ENCODE data around the gene SAMD5. TPM values are rescaled to one million over a fixed set of nuclear protein-coding genes. Genes with fewer than 3 reads are reported as not detected.

SAMD5 gene
- total and polyA plus RNA-seq, 2 experiments from 2014 or later: 0.03 TPM; not detected in 1

- no peak for TF ChIP-seq CREB1 (CRISPR knock-in tag; IDR thresholded peaks at IDR 0.05; ENCODE audit: low read depth)
- TF ChIP-seq EZH2phosphoT487 (IDR thresholded peaks at IDR 0.05; ENCODE audit: unreplicated experiment): no peak
- TF ChIP-seq STAT1 (IDR thresholded peaks at IDR 0.05; ENCODE audit: unreplicated experiment): no peak
Observed at GRCh38 chr6:147544420-147544819, 35.9 kb downstream of the SAMD5 start (continued).

DNA sequence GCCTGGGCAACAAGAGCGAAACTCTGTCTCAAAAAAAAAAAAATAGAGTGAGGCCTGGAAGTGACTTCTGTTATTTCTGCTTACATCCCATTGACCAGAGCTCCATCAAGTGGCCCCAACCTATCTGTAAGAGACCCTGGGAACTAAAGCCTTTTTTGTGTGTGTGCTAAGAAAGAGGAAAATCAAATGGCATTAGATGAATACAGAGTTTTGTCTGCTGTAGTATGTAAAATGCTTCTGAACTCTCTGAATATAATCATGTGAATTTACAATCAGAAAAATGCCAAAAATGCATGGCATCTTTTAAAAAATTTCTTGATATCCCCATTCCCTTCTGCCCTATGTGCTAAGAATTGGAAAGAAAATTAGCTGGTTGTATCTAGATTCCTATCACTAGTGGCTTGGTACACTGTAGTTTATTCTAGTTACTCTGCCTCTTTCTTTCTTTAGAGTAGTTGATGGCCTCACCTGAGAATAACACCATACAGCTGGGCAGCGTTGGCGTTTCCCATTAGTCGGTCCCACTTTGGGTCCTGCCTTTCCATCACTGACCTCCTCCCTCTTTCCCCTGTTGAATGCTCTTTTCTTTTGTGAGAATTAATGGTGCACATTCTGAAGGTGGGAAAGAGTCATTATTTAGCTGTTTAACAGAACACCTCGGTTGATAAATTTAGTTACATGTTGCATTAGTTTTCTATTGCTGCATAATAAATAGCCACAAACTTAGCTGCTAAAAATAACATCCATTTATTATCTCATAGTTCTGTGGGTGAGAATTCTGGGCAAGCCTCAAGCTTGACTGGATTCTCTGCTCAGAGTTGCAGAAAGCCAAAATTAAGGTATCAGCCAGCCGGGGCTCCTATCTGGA lies 38.2 kb downstream of the SAMD5 start:
- Histone ChIP-seq H3K36me3 (ENCODE audit: insufficient read depth) (no peaks in the 10 kb centered on the region), H3F3A (replicated peaks; ENCODE audit: low read depth) (no peaks in the 10 kb centered on the region), H3K9me2 (ENCODE audit: insufficient read depth) (no peaks in the 10 kb centered on the region), H3K4me3 (no peak overlapping the region), H3K79me2 (replicated peaks; ENCODE audit: insufficient read depth) (no peaks in the 10 kb centered on the region), H2AFZ (no peak overlapping the region), H3K27me3 (ENCODE audit: insufficient read depth) (no peaks in the 10 kb centered on the region), H3K27ac (ENCODE audit: low read depth) (no peak overlapping the region), H3K4me1 (ENCODE audit: insufficient read depth) (peaks cover 4% of the 10 kb centered on the region; the same call in 1 of the 2 replicates), H3K4me2 (no peak overlapping the region), H4K20me1 (replicated peaks; ENCODE audit: insufficient read depth) (no peaks in the 10 kb centered on the region)
- no peak overlapping the region for H3K27ac Mint-ChIP-seq
- H3K4me3 Mint-ChIP-seq: no peak overlapping the region
- peaks cover 13% of the 10 kb centered on the region for H3K9me3 Mint-ChIP-seq
- ATAC-seq: no peak
- TF ChIP-seq EZH2phosphoT487 (IDR thresholded peaks at IDR 0.05; ENCODE audit: unreplicated experiment): no peak
- TF ChIP-seq, protein P1, sequence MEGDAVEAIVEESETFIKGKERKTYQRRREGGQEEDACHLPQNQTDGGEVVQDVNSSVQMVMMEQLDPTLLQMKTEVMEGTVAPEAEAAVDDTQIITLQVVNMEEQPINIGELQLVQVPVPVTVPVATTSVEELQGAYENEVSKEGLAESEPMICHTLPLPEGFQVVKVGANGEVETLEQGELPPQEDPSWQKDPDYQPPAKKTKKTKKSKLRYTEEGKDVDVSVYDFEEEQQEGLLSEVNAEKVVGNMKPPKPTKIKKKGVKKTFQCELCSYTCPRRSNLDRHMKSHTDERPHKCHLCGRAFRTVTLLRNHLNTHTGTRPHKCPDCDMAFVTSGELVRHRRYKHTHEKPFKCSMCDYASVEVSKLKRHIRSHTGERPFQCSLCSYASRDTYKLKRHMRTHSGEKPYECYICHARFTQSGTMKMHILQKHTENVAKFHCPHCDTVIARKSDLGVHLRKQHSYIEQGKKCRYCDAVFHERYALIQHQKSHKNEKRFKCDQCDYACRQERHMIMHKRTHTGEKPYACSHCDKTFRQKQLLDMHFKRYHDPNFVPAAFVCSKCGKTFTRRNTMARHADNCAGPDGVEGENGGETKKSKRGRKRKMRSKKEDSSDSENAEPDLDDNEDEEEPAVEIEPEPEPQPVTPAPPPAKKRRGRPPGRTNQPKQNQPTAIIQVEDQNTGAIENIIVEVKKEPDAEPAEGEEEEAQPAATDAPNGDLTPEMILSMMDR (conservative IDR thresholded peaks at IDR 0.05; ENCODE audit: low read depth in 2 of 2): peak in 1 of 2 experiments; percentile 27; a peak in 2 of 4 replicates
- no peak for TF ChIP-seq REST (IDR thresholded peaks at IDR 0.05; ENCODE audit: unreplicated experiment)
- peaks cover 3% of the 10 kb centered on the region; the same call in 2 of the 3 replicates for H3K4me1 Mint-ChIP-seq
- DNase-seq (ENCODE audit: low spot score): no peak
- H3K36me3 Mint-ChIP-seq (ENCODE audit: low read depth): peaks cover 9% of the 10 kb centered on the region; the same call in 2 of the 3 replicates
- H3K27me3 Mint-ChIP-seq (ENCODE audit: insufficient read depth, low read depth, poor library complexity): no peaks in the 10 kb centered on the region

All from GM23338 (cell line).